GM04504 (cell line): ENCODE data around the gene ATP2B2.
"Not testable (repeated sequence)": the region's sequence is repeated elsewhere in the genome, so short reads cannot be mapped to it uniquely, and the experiment has no call there.

Source experiments
- DNase-seq: peaks from one replicate; pipeline ENCODE4 v3.0.0-alpha.2; 2012; ENCODE audit warnings: low read depth

Gene ATP2B2

DNA sequence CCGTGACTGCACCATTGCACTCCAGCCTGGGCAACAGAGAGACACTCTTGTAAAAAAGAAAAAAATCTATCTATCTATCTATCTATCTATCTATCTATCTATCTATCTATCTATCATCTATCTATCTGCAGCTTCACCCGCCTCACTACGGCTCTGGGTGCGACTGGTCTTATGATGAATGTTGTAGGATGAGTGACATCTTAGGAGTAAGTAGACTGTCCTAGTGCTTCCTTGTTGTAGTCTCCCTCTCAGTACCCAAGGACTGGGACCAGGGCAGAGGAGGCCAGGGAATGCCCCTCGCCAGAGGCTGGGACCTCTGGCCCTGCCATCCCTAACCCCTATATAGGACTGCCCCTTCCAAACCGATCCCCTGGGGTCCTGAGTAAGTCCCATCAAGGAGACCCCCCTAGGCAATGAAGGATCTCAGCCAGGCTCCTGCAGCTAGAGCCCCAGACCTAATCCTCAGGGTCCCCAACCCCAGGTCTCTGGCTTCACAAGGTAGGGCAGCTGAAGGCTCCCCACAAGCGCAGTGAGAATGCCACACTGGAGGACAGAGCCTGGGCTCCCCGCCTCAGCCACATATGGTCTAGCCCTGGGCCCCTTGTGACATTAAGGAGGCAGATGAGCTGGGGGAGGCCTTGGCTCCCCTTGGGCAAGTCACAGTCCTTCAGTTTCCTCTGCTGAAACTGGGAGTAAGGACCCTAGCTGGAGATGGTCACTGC lies 183.6 kb downstream of the ATP2B2 start:
- no peak for DNase-seq

DNA sequence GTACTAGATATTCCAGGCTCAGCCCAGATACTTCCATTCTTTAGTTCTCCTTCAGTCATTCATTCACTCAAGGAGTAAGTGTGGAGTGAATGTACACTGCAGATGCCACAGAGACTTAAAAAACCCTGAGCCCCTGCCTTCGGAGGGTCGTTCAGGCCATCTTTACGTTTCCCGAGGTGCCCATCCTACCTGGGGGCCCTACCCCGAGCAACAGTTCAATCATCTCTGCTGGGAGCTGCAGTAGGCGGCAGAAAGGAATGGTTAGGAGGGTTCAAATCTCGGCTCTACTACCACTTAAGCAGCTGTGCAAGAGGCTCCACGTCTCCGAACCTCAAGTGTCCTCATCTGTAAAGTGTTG lies 185.1 kb downstream of the ATP2B2 start:
- DNase-seq = no peak

DNA sequence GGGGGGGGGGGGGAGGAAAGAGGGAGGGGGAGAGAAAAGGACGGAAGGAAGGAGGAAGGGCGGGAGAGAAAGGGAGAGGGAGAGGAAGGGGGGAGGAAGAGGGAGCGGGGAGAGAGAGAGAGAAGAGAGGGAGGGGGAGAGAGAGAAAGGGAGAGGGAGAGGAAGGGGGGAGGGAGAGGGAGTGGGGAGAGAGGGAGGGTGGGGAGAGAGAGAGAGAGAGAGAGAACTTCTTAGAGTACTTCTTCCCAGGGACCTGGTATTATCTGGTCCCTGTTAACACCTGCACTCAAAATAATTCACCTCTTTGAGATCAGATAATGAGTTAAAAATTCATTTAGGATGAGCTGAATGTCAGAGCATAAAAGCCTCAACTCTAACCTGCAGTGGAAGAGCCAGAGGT lies 185.6 kb downstream of the ATP2B2 start:
- no peak for DNase-seq

DNA sequence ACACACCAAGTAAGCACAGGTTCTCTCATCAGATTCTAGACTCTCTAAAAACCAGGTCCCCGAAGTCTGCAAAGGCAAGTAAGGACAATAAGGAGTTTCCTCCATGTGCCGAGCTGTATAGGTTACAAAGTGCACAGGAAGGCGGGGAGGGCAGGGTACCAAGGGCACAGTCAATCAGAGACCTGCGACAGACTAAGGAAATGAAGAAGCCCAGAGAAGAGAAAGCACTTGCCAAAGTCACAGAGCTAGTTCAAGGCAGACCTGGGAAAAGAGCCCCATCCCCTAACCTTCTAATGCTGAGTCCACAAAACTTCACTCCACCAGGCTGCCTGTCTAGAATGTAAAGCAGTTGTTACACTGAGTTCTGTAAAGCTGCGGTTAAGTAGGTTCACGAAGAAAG lies 186.1 kb downstream of the ATP2B2 start:
- DNase-seq = no peak

DNA sequence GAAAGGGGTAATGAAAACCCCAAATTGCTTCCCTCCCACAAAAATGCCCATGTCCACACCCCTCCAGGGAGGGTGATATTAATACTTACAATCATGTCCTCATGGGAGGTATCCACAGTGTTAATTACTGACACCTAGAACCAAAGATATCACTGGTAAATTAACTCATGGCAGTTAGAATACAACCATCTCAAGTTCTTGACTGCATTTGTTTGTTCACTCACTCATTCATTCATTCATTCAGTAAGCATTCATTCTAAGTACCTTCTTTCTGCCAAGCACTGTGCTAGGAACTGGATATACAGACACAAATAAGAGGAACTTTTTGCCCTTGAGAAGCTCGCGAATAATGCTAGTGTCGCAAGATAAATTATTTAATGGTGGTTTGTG lies 187.4 kb downstream of the ATP2B2 start:
- no peak for DNase-seq

DNA sequence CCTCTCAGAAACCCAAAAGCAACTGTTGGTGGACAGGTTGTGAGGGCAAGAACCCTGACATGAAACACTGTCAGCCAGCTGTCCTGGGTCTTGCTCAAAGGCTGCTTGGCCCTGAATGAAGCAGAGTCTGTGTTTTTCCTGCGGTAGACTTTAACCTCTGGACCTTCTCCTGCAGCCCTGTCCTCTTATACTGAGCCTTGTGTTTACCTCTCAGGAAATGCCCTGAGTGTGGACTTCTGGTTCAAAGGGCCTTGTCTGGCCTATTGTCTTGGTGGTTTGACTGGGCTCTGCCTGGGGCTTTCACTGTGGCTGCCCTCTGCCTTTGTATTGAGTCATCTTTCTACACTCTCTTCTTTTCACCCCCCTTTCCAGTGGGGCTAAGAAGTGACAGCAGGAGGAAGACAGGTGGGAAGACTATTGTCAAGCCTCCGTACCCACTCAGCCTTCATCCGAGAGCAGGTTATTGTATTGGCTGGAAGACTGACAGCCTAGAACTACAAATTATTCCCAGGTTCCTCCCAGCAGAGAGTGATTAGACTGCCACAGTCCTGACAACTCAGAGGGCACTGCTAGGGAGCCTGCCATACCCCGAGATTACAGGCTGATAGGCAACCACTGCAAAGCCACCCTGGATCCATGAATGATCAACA lies 187.9 kb downstream of the ATP2B2 start:
- DNase-seq = no peak

DNA sequence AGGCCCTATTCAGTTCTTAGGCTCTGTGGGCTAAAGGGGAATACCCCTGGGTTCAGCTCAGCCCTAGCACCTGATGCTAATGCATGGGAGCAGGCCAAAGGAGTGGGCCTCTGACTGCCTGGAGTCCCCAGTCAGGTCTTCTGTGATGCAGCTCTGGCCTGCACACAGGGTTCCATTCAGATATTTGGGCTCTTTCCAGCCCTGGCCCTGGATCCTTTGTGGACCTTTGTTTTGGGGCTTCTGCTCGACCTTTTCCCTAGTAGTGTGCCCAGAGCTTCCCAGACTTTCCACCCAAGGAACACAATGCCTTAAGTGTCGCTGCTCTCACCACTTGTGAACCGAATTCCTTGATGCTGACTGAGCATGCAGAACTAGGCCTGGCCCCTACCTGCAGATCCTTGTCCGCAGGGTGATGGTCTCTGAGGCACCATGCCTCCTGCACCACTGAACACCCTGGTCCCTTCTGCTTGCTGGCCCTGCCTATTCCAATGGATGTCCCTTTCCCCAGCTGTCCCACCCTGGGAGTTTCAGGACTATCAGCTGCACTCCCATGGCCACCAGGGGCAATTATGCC lies 189.5 kb downstream of the ATP2B2 start:
- DNase-seq = no peak

DNA sequence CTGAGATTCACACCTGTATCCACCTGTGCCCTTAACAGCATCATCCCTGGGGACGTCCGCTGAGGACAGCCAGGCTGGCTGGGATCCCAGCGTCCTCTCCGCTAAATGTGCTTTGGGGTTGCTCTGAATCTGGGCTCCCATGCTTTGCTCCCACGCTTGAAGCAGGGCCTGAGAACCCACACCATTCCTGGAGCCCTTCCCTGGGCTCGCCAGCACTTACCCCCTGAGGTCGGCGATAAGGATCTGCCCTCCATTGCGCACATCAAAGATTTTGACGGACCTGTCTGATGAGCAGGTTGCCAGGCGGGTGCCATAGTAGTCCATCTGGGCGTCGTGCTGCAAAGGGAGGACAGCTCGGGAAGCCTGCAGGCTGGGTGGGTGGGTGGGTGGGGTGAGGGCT lies 190.3 kb downstream of the ATP2B2 start:
- DNase-seq = no peak

DNA sequence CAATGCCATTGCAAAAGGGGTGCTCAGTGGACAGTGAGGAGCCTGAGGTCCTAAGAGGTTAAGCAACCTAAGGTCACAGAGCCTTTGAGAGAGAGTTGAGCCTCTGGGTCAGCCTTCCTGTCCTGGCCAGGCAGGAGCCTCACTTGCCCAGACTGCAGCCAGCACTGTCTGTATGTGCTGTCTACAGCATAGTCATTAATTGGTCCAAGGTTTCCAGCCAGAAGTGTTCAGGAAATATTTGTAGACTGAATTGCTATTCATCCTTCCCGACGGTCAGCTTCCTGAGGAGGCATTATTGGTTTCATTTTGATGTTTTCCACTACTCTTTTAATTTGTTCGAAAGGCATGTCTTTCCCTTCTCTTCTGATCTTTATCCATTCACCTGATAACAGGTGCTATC lies 192.5 kb downstream of the ATP2B2 start:
- no peak for DNase-seq

DNA sequence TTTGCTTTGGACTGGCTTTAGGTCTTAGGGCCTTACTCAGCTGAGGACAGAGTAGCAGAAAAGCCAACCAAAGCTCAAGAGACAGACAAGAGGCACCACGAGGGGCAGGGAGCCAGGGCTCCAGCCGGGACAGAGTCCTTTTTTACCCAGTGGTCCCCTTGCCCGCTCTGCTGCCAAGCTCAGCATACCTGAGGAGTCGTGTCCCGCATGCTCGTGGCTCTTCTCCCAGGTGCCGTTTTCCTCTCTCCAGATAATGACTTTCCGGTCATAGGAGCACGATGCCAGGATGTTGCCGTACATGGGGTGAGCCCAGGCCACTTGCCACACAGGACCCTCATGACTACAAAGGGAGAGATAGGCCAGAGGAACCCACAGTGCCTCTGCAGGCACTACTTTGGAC lies 193.0 kb downstream of the ATP2B2 start:
- no peak for DNase-seq

DNA sequence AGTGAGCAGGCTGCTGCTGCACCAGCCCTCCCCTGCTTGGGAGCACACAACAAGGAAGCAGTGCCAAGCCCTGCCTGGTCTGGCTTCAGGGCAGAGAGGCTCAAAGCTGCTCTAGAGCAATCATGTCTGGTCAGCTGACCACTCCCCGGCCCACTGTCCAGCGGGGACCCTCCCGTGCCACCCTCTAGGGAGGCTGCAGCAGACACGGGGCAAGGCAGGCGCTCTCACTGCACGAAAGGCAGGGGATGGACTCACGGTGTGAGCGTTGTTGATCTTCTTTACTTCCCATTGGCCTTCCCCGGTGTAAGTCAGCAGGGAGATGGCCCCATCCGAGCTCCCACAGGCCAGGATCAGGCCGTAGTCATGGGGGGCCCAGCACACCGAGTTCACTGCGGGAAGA lies 193.7 kb downstream of the ATP2B2 start:
- DNase-seq = no peak

DNA sequence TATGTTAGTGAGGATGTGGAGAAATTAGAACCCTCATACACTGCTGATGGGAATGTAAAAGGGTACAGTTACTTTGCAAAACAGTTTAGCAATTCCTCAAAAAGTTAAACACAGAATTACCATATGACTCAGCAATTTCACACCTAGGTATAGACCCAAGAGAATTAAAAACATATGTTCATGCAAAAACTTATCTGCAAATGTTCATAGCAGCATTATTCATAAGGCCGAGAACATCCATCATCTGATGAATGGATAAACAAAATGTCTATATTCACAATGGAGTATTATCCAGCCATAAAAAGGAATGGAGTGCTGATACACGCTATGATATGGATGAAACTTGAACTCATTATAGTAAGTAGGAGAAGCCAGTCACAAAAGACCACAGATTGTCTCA lies 194.8 kb downstream of the ATP2B2 start:
- no peak for DNase-seq

DNA sequence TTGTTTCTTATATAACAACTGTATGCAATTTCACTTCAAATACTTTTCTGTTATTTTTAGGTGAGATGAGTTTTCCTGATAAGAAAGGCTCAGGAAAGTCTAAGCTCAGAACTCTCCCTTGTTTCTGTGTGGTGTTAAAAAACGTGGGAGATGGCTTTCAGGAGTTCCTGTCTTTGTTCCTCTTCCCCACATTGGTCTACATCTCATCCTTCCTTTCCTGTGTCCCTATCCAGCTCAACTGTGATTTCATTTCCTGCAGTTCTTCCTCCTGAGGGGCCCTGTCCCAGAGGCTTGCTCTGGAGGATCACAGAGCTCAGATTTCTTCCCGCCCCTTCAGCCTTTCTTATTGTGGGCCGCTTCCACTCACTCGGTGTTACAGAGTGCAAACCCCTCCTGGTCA lies 195.7 kb downstream of the ATP2B2 start:
- DNase-seq = no peak

DNA sequence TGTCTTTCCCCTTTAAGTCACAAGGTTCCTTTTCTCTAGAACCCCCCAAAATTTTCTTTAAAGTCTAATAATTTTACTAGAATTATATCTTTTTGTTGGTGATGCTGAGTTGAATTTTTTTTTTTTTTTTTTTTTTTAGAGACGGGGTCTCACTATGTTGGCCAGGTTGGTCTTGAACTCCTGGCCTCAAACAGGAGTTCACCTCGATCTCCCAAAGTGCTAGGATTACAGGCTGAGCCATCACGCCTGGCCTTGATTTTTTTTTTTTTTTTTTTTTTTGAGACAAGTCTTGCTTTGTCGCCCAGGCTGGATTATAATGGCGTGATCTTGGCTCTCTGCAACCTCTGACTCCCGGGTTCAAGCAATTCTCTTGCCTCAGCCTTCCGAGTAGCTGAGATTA lies 196.7 kb downstream of the ATP2B2 start:
- no peak for DNase-seq

DNA sequence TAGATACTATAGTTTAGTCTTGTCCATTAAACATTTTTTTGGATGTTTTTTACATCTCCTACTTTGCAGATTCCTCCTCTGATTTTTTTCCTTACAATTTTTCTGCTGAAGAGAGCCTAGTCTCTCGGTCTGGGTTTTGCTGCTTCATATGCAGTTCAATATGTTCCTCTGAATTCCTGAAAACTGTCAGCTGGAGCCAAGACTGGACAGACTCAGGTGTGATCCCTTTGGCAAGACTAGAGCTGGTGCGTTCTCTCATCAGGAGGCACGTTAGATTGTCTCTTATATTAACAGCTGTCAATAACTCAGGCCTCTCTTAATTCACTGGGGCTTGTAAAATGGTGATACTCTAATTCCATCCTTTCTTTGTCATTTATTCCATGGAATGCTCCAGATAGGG lies 199.2 kb downstream of the ATP2B2 start:
- DNase-seq = no peak

DNA sequence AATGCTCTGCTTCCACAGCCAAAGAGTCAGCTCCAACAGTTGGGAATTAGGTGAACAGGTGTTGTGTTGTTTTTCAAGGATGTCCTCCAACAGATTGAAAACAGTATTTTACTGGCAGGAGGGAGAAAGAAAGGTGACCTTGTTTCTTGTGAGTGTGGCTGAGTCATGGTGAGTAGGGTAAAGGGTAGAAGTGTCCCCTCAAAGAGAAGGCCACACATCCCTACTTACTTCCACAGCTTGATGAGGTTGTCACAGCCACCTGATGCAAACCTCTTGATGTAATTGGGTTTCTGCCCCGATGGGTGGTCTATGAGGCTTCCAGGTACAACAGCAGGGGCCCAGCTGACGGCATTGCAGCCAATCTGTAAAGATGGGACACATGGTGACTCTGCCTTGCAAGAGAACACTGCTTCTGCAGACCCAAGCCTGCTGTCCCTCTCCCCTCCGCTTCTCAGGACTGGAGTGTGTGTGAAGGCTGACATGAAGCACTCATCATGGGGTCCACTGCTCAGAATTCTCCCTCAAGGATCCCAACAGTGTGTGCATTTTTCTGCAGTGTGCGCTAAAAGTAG lies 200.0 kb downstream of the ATP2B2 start:
- DNase-seq = no peak

DNA sequence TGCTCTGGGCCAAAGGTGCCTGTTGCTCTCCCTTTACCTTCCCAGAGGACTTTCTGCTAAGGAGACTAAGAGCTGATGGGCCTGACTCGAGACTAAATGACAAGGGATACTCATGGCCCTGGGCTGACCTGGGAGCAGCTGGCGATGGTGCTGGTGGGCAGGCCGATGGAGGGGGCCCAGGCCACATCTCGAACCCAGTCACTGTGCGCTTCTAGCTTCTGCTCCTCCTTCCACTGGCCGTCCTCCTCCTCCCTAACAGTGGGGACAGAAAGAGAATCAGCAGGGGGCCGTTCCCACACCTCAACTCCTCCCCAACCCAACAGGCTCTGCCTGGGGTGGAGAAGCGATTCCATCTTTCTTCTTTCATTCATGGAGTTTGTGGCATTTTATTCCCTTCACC lies 200.5 kb downstream of the ATP2B2 start:
- DNase-seq = no peak

DNA sequence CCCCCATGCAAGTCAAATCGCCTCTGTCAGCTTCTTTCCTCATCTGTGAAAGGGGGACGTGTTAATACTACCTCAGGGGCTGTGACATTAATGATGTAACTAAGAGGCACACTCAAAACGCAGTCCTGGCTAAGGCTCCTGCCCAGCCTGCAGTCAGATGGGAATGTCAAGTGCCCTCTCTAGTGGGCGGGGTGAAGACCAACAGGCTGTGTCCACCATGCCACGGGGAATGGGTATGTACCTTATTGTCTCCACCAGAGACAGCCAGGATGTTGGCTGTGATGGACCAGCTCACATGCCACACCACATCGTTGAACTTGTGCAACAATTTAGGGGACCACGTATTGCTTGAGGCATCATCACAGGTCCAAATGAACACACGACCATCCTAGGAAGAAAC lies 201.6 kb downstream of the ATP2B2 start:
- no peak for DNase-seq

DNA sequence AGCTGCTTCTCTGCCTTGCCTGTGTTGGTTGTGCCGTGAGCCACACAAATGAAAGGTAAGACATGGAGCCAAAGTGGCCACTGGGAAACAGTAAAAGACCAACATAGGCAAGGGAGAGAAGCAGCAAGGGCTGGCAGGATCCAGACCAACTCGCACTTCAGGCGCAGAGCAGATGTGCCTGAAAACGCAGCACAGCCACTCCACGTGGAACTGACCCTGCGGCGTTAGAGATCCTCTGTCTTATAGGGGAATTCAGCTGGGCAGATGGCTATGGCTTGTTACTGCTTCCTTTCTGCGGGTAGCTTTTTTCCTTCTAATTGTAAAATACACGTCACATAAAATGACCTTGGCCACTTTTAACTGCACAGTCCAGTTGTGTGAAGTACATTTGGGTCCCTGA lies 202.3 kb downstream of the ATP2B2 start:
- DNase-seq = no peak

DNA sequence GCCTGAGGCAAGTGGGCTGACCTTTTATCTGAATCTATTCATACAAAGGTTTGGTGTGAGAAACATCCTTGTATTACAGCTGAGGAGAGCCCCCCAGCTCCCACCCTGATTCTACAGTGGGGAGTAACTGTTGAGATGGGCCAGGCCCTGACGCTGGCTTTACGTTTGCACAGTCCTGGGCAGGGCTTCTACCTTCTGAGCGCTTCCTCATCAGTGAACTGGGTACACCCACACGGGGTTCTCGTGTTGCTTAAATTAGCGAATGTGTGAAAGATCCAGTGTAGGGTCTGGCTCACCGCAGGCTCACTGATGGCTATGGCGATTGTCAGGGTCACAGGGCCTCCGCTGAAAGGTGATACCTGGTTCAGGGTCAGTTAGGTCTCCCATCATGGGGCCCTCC lies 205.3 kb downstream of the ATP2B2 start:
- no peak for DNase-seq

DNA sequence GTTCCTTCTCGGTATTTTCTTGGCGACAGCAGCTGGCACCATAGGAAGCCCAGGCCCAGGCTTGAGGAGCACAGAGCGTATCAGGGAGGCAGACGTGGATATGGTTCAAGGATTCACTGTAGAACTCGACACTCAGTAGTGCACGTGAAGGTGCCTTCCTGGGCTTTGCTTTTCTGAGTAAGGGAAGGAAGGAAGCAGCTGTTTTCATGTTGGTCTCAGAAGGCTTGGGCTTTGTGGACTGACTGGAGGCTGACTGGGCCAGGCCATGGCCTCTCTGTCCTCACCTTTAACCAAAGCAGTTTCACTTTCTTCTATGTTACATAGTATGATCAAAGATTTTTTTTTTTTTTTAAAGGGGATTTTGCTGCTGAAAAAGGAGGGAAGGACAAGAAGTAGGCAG lies 205.7 kb downstream of the ATP2B2 start:
- no peak for DNase-seq

DNA sequence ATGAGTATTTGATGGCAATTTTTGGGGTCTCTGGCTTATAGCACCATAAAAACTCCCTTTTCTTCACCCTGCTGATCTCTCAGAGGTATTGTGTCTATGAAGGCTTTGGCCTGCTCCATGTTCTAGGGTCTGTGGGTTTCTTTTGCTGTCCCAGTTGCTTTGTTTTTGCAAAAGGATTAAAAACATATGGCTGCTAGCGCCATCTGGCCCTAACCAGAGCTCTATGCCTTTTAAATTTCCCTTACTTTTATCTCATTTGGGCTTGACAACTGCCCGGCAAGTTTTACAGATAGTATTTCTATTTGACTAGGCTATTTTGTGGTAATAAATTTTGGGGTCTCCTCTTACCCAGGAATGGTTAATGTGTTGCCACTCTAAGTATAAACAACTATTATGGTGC lies 206.2 kb downstream of the ATP2B2 start:
- no peak for DNase-seq

DNA sequence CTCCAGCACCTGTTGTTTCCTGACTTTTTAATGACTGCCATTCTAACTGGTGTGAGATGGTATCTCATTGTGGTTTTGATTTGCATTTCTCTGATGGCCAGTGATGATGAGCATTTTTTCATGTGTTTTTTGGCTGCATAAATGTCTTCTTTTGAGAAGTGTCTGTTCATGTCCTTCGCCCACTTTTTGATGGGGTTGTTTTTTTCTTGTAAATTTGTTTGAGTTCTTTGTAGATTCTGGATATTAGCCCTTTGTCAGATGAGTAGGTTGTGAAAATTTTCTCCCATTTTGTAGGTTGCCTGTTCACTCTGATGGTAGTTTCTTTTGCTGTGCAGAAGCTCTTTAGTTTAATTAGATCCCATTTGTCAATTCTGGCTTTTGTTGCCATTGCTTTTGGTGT lies 207.3 kb downstream of the ATP2B2 start:
- not testable (repeated sequence) for DNase-seq
